WTC11 (cell line): ENCODE data around the gene PLA2G2E.

Experiments
- ATF1 ChIP-seq: sonication (generic); formaldehyde crosslinking; IDR thresholded peaks from 2 replicates; pipeline ENCODE4 v1.8.1; 2023; ENCODE audit warnings: mild to moderate bottlenecking, moderate library complexity, missing genetic modification reagents
- CTCF ChIP-seq: fragments of 200-600 bp; IDR thresholded peaks from 2 replicates; pipeline ENCODE4 v1.8.0; 2022; ENCODE audit warnings: antibody characterized with exemption
- ESRRA ChIP-seq: sonication (generic); formaldehyde crosslinking; IDR thresholded peaks from 2 replicates; pipeline ENCODE4 v1.8.1; 2022; ENCODE audit warnings: mild to moderate bottlenecking, missing genetic modification reagents, borderline replicate concordance
- MLX ChIP-seq: sonication (generic); formaldehyde crosslinking; IDR thresholded peaks from 2 replicates; pipeline ENCODE4 v1.8.1; 2023; ENCODE audit warnings: mild to moderate bottlenecking, missing genetic modification reagents, moderate library complexity
- NR3C1 ChIP-seq: sonication (generic); formaldehyde crosslinking; conservative IDR thresholded peaks from 2 replicates; pipeline ENCODE4 v1.8.1; 2023; ENCODE audit warnings: low read depth, mild to moderate bottlenecking, missing genetic modification reagents
- ZNF671 ChIP-seq: fragments of 250-450 bp; sonication (Bioruptor Pico); IDR thresholded peaks from 2 replicates; pipeline ENCODE4 v1.8.0; 2021; ENCODE audit warnings: mild to moderate bottlenecking
- TF ChIP-seq, protein P1 (sequence below): fragments of 250-450 bp; sonication (Bioruptor Pico); IDR thresholded peaks from 2 replicates; pipeline ENCODE4 v1.9.0; 2021; ENCODE audit warnings: moderate library complexity, mild to moderate bottlenecking, inconsistent platforms, borderline replicate concordance
- TF ChIP-seq, protein P2 (sequence below): sonication (generic); formaldehyde crosslinking; IDR thresholded peaks from 2 replicates; pipeline ENCODE4 v1.8.1; 2023; ENCODE audit warnings: mild to moderate bottlenecking, moderate library complexity, missing genetic modification reagents
- TF ChIP-seq, protein P3 (sequence below): fragments of 250-450 bp; sonication (Bioruptor Pico); IDR thresholded peaks from 2 replicates; pipeline ENCODE4 v2.1.2; 2022; ENCODE audit warnings: mild to moderate bottlenecking, moderate library complexity

DNA sequence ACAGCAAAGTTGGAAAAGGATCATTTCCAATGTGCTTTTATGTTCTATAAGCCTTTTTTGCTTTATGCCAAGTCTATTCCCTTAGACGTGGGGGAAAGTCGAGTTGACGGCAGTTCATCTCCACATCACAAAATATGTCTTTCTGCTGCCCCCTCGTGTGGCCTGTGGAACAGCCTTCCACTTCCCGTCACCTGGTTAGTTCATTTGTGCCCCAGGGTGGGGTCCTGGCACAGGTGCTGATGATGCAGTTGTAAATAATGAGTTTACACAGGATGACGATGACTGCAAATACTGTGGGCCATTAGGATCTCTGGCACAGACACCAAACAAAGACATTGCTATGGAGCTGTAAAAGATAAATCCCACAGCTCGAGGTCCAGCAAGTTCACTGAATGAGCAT, 51.2 kb downstream of the PLA2G2E start:
- TF ChIP-seq ZNF671 (CRISPR knock-in tag) = no peak
- no peak for TF ChIP-seq ATF1 (CRISPR knock-in tag)
- no peak for TF ChIP-seq CTCF
- TF ChIP-seq, protein P1, sequence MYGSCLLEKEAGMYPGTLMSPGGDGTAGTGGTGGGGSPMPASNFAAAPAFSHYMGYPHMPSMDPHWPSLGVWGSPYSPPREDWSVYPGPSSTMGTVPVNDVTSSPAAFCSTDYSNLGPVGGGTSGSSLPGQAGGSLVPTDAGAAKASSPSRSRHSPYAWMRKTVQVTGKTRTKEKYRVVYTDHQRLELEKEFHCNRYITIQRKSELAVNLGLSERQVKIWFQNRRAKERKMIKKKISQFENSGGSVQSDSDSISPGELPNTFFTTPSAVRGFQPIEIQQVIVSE (CRISPR knock-in tag) = no peak
- no peak for TF ChIP-seq NR3C1 (CRISPR knock-in tag)
- TF ChIP-seq, protein P2, sequence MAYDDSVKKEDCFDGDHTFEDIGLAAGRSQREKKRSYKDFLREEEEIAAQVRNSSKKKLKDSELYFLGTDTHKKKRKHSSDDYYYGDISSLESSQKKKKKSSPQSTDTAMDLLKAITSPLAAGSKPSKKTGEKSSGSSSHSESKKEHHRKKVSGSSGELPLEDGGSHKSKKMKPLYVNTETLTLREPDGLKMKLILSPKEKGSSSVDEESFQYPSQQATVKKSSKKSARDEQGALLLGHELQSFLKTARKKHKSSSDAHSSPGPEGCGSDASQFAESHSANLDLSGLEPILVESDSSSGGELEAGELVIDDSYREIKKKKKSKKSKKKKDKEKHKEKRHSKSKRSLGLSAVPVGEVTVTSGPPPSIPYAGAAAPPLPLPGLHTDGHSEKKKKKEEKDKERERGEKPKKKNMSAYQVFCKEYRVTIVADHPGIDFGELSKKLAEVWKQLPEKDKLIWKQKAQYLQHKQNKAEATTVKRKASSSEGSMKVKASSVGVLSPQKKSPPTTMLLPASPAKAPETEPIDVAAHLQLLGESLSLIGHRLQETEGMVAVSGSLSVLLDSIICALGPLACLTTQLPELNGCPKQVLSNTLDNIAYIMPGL (CRISPR knock-in tag) = no peak
- TF ChIP-seq MLX (CRISPR knock-in tag) = no peak
- TF ChIP-seq ESRRA (CRISPR knock-in tag) = no peak
- TF ChIP-seq, protein P3, sequence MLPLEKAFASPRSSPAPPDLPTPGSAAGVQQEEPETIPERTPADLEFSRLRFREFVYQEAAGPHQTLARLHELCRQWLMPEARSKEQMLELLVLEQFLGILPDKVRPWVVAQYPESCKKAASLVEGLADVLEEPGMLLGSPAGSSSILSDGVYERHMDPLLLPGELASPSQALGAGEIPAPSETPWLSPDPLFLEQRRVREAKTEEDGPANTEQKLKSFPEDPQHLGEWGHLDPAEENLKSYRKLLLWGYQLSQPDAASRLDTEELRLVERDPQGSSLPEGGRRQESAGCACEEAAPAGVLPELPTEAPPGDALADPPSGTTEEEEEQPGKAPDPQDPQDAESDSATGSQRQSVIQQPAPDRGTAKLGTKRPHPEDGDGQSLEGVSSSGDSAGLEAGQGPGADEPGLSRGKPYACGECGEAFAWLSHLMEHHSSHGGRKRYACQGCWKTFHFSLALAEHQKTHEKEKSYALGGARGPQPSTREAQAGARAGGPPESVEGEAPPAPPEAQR (CRISPR knock-in tag) = no peak
